ENCODE data around the gene MEAK7.

Gene MEAK7

GRCh38 chr16:84540194-84540593 is 35.7 kb upstream of the MEAK7 start:
- no peak overlapping the region for H3K4me3 ChIP-seq (replicated peaks in 1 of 2; ENCODE audit: low read depth in 2 of 2, low read length in 2 of 2)
- no peak for TF ChIP-seq CTCF (IDR thresholded peaks at IDR 0.05; ENCODE audit: low read depth, low read length)
- DNase-seq (ENCODE audit: low read depth in 2 of 2): no peak

DNA sequence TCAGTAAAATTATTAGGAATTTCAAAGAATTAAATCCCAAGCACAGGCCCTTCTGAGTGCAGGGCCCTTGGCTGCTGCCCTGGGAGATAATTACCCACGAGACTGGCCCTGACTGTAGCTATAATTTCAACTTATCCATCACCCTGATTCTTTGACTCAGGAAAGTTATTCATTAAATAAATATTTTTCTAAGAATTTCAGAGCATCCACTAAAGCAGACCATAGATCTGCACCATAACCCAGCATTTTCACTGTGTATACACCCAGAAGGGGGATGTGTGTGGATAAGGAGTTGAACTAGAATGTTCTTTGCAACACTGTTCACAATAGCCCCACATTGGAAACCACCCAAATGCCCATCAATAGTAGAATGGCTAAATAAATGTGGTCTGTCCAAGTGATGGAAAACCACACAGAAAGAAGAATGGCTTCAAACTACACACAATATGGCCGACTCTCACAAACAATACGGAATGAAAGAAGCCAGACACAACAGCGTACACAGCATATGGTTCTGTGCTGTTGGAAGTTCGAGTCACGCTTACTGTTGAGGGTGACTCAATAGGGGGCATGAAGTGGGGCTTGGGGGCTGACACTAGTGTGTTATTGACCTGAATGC is 33.9 kb upstream of the MEAK7 start:
- TF ChIP-seq CTCF (IDR thresholded peaks at IDR 0.05; ENCODE audit: low read depth, low read length): no peak
- no peak for DNase-seq (ENCODE audit: low read depth in 2 of 2)
- H3K4me3 ChIP-seq (replicated peaks in 1 of 2; ENCODE audit: low read depth in 2 of 2, low read length in 2 of 2): no peak overlapping the region

GRCh38 chr16:84537491-84538151 is 33.2 kb upstream of the MEAK7 start:
- TF ChIP-seq CTCF (IDR thresholded peaks at IDR 0.05; ENCODE audit: low read depth, low read length): no peak
- no peak for DNase-seq (ENCODE audit: low read depth in 2 of 2)
- H3K4me3 ChIP-seq (replicated peaks in 1 of 2; ENCODE audit: low read depth in 2 of 2, low read length in 2 of 2): no peak overlapping the region

GRCh38 chr16:84535851-84536250 is 31.4 kb upstream of the MEAK7 start:
- no peak overlapping the region for H3K4me3 ChIP-seq (replicated peaks in 1 of 2; ENCODE audit: low read depth in 2 of 2, low read length in 2 of 2)
- no peak for TF ChIP-seq CTCF (IDR thresholded peaks at IDR 0.05; ENCODE audit: low read depth, low read length)
- no peak for DNase-seq (ENCODE audit: low read depth in 2 of 2)

DNA sequence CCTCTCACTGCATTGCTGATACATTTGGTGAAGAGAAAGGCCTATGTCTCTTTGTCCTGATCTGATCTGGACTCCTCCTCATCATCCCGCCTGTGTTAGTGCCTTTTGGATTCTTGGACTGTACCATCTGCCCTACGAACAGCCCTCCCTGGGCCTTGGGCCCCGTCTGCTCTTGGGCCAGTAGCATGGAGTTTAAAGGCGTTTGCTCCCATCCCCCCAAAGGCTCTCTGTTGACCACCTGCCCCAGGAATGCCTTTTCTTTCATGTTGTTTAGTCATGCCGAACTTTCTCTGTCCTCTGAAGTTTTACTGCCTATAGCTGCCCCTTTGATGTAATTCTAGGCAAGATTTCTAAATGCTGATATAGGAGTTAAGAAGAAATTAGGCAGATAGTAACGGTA is 30.9 kb upstream of the MEAK7 start:
- no peak for TF ChIP-seq CTCF (IDR thresholded peaks at IDR 0.05; ENCODE audit: low read depth, low read length)
- H3K4me3 ChIP-seq (replicated peaks in 1 of 2; ENCODE audit: low read depth in 2 of 2, low read length in 2 of 2): no peak overlapping the region
- no peak for DNase-seq (ENCODE audit: low read depth in 2 of 2)

- DNase-seq (ENCODE audit: low read depth in 2 of 2): no peak
- H3K4me3 ChIP-seq (replicated peaks in 1 of 2; ENCODE audit: low read depth in 2 of 2, low read length in 2 of 2): no peak overlapping the region
- TF ChIP-seq CTCF (IDR thresholded peaks at IDR 0.05; ENCODE audit: low read depth, low read length): no peak
These were observed 30.4 kb upstream of the MEAK7 start for GRCh38 chr16:84534815-84535214.

Measured in cardiac fibroblast (primary cell).